ENCODE data around the gene CNTRL. TPM values are rescaled to one million over a fixed set of nuclear protein-coding genes. Genes with fewer than 3 reads are reported as not detected.

Gene CNTRL
- polyA plus RNA-seq, 2 of the 4 experiments (the other 2 are of a cell fraction) = 5.1 to 15.0 TPM

GRCh38 chr9:121218357-121219027 is 143.7 kb downstream of the CNTRL start:
- TF ChIP-seq FOSB (CRISPR knock-in tag; IDR thresholded peaks at IDR 0.05) (no peak), HEYL (CRISPR knock-in tag; IDR thresholded peaks at IDR 0.05) (no peak), ESRRA (IDR thresholded peaks at IDR 0.05; ENCODE audit: borderline replicate concordance, low read length) (no peak), CBX8 (IDR thresholded peaks at IDR 0.05) (no peak), EP300 (IDR thresholded peaks at IDR 0.05) (no peak), BCL3 (IDR thresholded peaks at IDR 0.05) (no peak), RFX5 (IDR thresholded peaks at IDR 0.05) (no peak), USF2 (IDR thresholded peaks at IDR 0.05) (no peak), HES2 (IDR thresholded peaks at IDR 0.05) (no peak), TP53 (CRISPR knock-in tag; IDR thresholded peaks at IDR 0.05) (no peak), CBX2 (IDR thresholded peaks at IDR 0.05; ENCODE audit: borderline replicate concordance, low read depth) (no peak), PBX3 (IDR thresholded peaks at IDR 0.05) (no peak), ZNF302 (CRISPR knock-in tag; IDR thresholded peaks at IDR 0.05) (no peak), KDM1A (IDR thresholded peaks at IDR 0.05; ENCODE audit: low read depth) (no peak), PHF8 (IDR thresholded peaks at IDR 0.05; ENCODE audit: borderline replicate concordance, low read depth) (no peak), POLR2A (IDR thresholded peaks at IDR 0.05; ENCODE audit: low read length) (no peak), RNF2 (IDR thresholded peaks at IDR 0.05; ENCODE audit: borderline replicate concordance, low read depth) (no peak)
- H3K4me1 ChIP-seq = no peaks in the 10 kb centered on the region
- POLR2A ChIA-PET = no interaction called here
- no peak for FAIRE-seq
- no peak overlapping the region for H3K4me2 ChIP-seq
- no peak overlapping the region for H3K4me3 ChIP-seq
- CTCF ChIA-PET = interaction anchor here (1.0 to 2.1 kb wide), 6 partner anchors 8 to 222 kb away, joined by 3 to 8 read pairs (median 8); partner anchors contain the start of gene RAB14
- no peaks in the 10 kb centered on the region for H3K9me3 ChIP-seq
- no peak for ATAC-seq
- WGBS (ENCODE audit: missing lambda C conversion rate) = 86% methylated on average over 8 of the region's 8 CpGs
- no peak overlapping the region for H3K27ac ChIP-seq
- DNase-seq (ENCODE audit: low read depth in 1 of 2, low spot score in 1 of 2) = no peak

GRCh38 chr9:121219530-121219929 is 144.8 kb downstream of the CNTRL start:
- ChIA-PET CTCF (interaction anchor here (0.7 to 2.1 kb wide), 2 partner anchors 175 to 220 kb away, joined by 3 to 7 read pairs; no protein-coding TSS in a partner anchor), POLR2A (no interaction called here)
- Histone ChIP-seq H3K4me1 (no peaks in the 10 kb centered on the region), H3K27ac (no peak overlapping the region), H3K4me3 (no peak overlapping the region), H3K4me2 (no peak overlapping the region), H3K9me3 (no peaks in the 10 kb centered on the region)
- ATAC-seq = no peak
- no peak for FAIRE-seq
- WGBS (ENCODE audit: missing lambda C conversion rate) = 72% methylated on average over 3 of the region's 3 CpGs
- DNase-seq (ENCODE audit: low read depth in 1 of 2, low spot score in 1 of 2) = no peak
- no peak for TF ChIP-seq E2F6 (IDR thresholded peaks at IDR 0.05; ENCODE audit: borderline replicate concordance, low read depth)
- TF ChIP-seq ATOH8 (CRISPR knock-in tag; IDR thresholded peaks at IDR 0.05; ENCODE audit: low read depth) = no peak
- no peak for TF ChIP-seq HES2 (IDR thresholded peaks at IDR 0.05)
- no peak for TF ChIP-seq FOXS1 (CRISPR knock-in tag; IDR thresholded peaks at IDR 0.05)
- TF ChIP-seq ZSCAN20 (CRISPR knock-in tag; IDR thresholded peaks at IDR 0.05) = no peak
- no peak for TF ChIP-seq RAD21 (conservative IDR thresholded peaks at IDR 0.05 in 1 of 2, IDR thresholded peaks at IDR 0.05 in 1 of 2)
- no peak for TF ChIP-seq NR3C1 (IDR thresholded peaks at IDR 0.05)
- no peak for TF ChIP-seq HOXB13 (CRISPR knock-in tag; IDR thresholded peaks at IDR 0.05; ENCODE audit: low read depth)
- no peak for TF ChIP-seq EHF (CRISPR knock-in tag; IDR thresholded peaks at IDR 0.05)
- TF ChIP-seq EP300 (IDR thresholded peaks at IDR 0.05) = no peak
- TF ChIP-seq EHMT2 (IDR thresholded peaks at IDR 0.05; ENCODE audit: low read depth) = no peak
- TF ChIP-seq REST (IDR thresholded peaks at IDR 0.05) = no peak
- TF ChIP-seq FOSB (CRISPR knock-in tag; IDR thresholded peaks at IDR 0.05) = no peak
- TF ChIP-seq POLR2AphosphoS2 (conservative IDR thresholded peaks at IDR 0.05; ENCODE audit: low read length) = no peak
- TF ChIP-seq MAFK (IDR thresholded peaks at IDR 0.05; ENCODE audit: partially characterized antibody) = no peak
